Measurements from ENCODE around the gene SS18L1.

SS18L1 gene

GRCh38 chr20:62143081-62143956, at the start of gene SS18L1, which contains the start of gene PSMA7:
Gene SS18L1 (plus strand): TSS chr20:62143769. CDS start chr20:62143821, 52 bp downstream.
Gene PSMA7 (minus strand): TSS chr20:62143394. CDS start chr20:62143303, 91 bp downstream.
- H3K9me3 ChIP-seq (ENCODE audit: control insufficient read depth, insufficient read depth, low read length) = no peaks in the 10 kb centered on the region
- H3K27me3 ChIP-seq (ENCODE audit: control insufficient read depth, insufficient read depth, low read length) = no peaks in the 10 kb centered on the region
- peak within 1 kb of the TSS; percentile 84 for H3K4me3 ChIP-seq (ENCODE audit: low read depth, low read length)
- peak within 1 kb of the TSS; percentile 91 for H3K9ac ChIP-seq (ENCODE audit: low read depth, low read length)
- H3K27ac ChIP-seq (ENCODE audit: low read depth, low read length) = peak within 1 kb of the TSS; percentile 83
- peaks cover 45% of the 10 kb centered on the region for H3K36me3 ChIP-seq (ENCODE audit: control insufficient read depth, insufficient read depth, low read length)
- peaks cover 13% of the 10 kb centered on the region for H3K4me1 ChIP-seq (ENCODE audit: control insufficient read depth, insufficient read depth, low read length)

- Histone ChIP-seq H3K4me3 (ENCODE audit: low read depth, low read length) (no peak overlapping the region), H3K9ac (ENCODE audit: low read depth, low read length) (no peak overlapping the region), H3K27me3 (ENCODE audit: control insufficient read depth, insufficient read depth, low read length) (no peaks in the 10 kb centered on the region), H3K27ac (ENCODE audit: low read depth, low read length) (no peak overlapping the region), H3K36me3 (ENCODE audit: control insufficient read depth, insufficient read depth, low read length) (no peaks in the 10 kb centered on the region), H3K9me3 (ENCODE audit: control insufficient read depth, insufficient read depth, low read length) (no peaks in the 10 kb centered on the region), H3K4me1 (ENCODE audit: control insufficient read depth, insufficient read depth, low read length) (no peaks in the 10 kb centered on the region)
Measured at GRCh38 chr20:62096421-62097380, 46.9 kb upstream of the SS18L1 start.

GRCh38 chr20:62097881-62098407, 45.6 kb upstream of the SS18L1 start:
- no peaks in the 10 kb centered on the region for H3K4me1 ChIP-seq (ENCODE audit: control insufficient read depth, insufficient read depth, low read length)
- H3K27ac ChIP-seq (ENCODE audit: low read depth, low read length) = no peak overlapping the region
- no peaks in the 10 kb centered on the region for H3K9me3 ChIP-seq (ENCODE audit: control insufficient read depth, insufficient read depth, low read length)
- H3K36me3 ChIP-seq (ENCODE audit: control insufficient read depth, insufficient read depth, low read length) = no peaks in the 10 kb centered on the region
- no peak overlapping the region for H3K9ac ChIP-seq (ENCODE audit: low read depth, low read length)
- H3K27me3 ChIP-seq (ENCODE audit: control insufficient read depth, insufficient read depth, low read length) = no peaks in the 10 kb centered on the region
- no peak overlapping the region for H3K4me3 ChIP-seq (ENCODE audit: low read depth, low read length)

GRCh38 chr20:62101078-62101477, 42.5 kb upstream of the SS18L1 start:
- H3K36me3 ChIP-seq (ENCODE audit: control insufficient read depth, insufficient read depth, low read length) = no peaks in the 10 kb centered on the region
- no peak overlapping the region for H3K4me3 ChIP-seq (ENCODE audit: low read depth, low read length)
- H3K9ac ChIP-seq (ENCODE audit: low read depth, low read length) = no peak overlapping the region
- H3K4me1 ChIP-seq (ENCODE audit: control insufficient read depth, insufficient read depth, low read length) = no peaks in the 10 kb centered on the region
- no peaks in the 10 kb centered on the region for H3K9me3 ChIP-seq (ENCODE audit: control insufficient read depth, insufficient read depth, low read length)
- no peaks in the 10 kb centered on the region for H3K27me3 ChIP-seq (ENCODE audit: control insufficient read depth, insufficient read depth, low read length)
- H3K27ac ChIP-seq (ENCODE audit: low read depth, low read length) = no peak overlapping the region

- no peak overlapping the region for H3K9ac ChIP-seq (ENCODE audit: low read depth, low read length)
- H3K27me3 ChIP-seq (ENCODE audit: control insufficient read depth, insufficient read depth, low read length) = no peaks in the 10 kb centered on the region
- no peak overlapping the region for H3K27ac ChIP-seq (ENCODE audit: low read depth, low read length)
- no peaks in the 10 kb centered on the region for H3K36me3 ChIP-seq (ENCODE audit: control insufficient read depth, insufficient read depth, low read length)
- H3K4me1 ChIP-seq (ENCODE audit: control insufficient read depth, insufficient read depth, low read length) = no peaks in the 10 kb centered on the region
- H3K9me3 ChIP-seq (ENCODE audit: control insufficient read depth, insufficient read depth, low read length) = peaks cover 2% of the 10 kb centered on the region; the same call in 1 of the 2 replicates
- H3K4me3 ChIP-seq (ENCODE audit: low read depth, low read length) = no peak overlapping the region
Measured at GRCh38 chr20:62103508-62104233, 39.9 kb upstream of the SS18L1 start.

- Histone ChIP-seq H3K36me3 (ENCODE audit: control insufficient read depth, insufficient read depth, low read length) (no peaks in the 10 kb centered on the region), H3K4me3 (ENCODE audit: low read depth, low read length) (no peak overlapping the region), H3K4me1 (ENCODE audit: control insufficient read depth, insufficient read depth, low read length) (no peaks in the 10 kb centered on the region), H3K9me3 (ENCODE audit: control insufficient read depth, insufficient read depth, low read length) (peaks cover 6% of the 10 kb centered on the region), H3K9ac (ENCODE audit: low read depth, low read length) (no peak overlapping the region), H3K27ac (ENCODE audit: low read depth, low read length) (no peak overlapping the region), H3K27me3 (ENCODE audit: control insufficient read depth, insufficient read depth, low read length) (no peaks in the 10 kb centered on the region)
Measured at GRCh38 chr20:62104234-62104789, 39.3 kb upstream of the SS18L1 start.

- Histone ChIP-seq H3K36me3 (ENCODE audit: control insufficient read depth, insufficient read depth, low read length) (no peaks in the 10 kb centered on the region), H3K4me3 (ENCODE audit: low read depth, low read length) (no peak overlapping the region), H3K27ac (ENCODE audit: low read depth, low read length) (no peak overlapping the region), H3K4me1 (ENCODE audit: control insufficient read depth, insufficient read depth, low read length) (no peaks in the 10 kb centered on the region), H3K9me3 (ENCODE audit: control insufficient read depth, insufficient read depth, low read length) (peaks cover 9% of the 10 kb centered on the region), H3K27me3 (ENCODE audit: control insufficient read depth, insufficient read depth, low read length) (no peaks in the 10 kb centered on the region), H3K9ac (ENCODE audit: low read depth, low read length) (no peak overlapping the region)
Measured at GRCh38 chr20:62104791-62105345, 38.7 kb upstream of the SS18L1 start.

- Histone ChIP-seq H3K9ac (ENCODE audit: low read depth, low read length) (no peak overlapping the region), H3K4me1 (ENCODE audit: control insufficient read depth, insufficient read depth, low read length) (no peaks in the 10 kb centered on the region), H3K4me3 (ENCODE audit: low read depth, low read length) (no peak overlapping the region), H3K27me3 (ENCODE audit: control insufficient read depth, insufficient read depth, low read length) (no peaks in the 10 kb centered on the region), H3K9me3 (ENCODE audit: control insufficient read depth, insufficient read depth, low read length) (peaks cover 9% of the 10 kb centered on the region), H3K36me3 (ENCODE audit: control insufficient read depth, insufficient read depth, low read length) (no peaks in the 10 kb centered on the region), H3K27ac (ENCODE audit: low read depth, low read length) (no peak overlapping the region)
Measured at GRCh38 chr20:62105592-62105991, 38.0 kb upstream of the SS18L1 start.

- H3K27ac ChIP-seq (ENCODE audit: low read depth, low read length) = no peak overlapping the region
- H3K4me1 ChIP-seq (ENCODE audit: control insufficient read depth, insufficient read depth, low read length) = 0 out of 2 replicates have a peak, but pooled peaks cover 5% of the 10 kb centered on the region
- no peak overlapping the region for H3K4me3 ChIP-seq (ENCODE audit: low read depth, low read length)
- peaks cover 14% of the 10 kb centered on the region for H3K9me3 ChIP-seq (ENCODE audit: control insufficient read depth, insufficient read depth, low read length)
- H3K36me3 ChIP-seq (ENCODE audit: control insufficient read depth, insufficient read depth, low read length) = no peaks in the 10 kb centered on the region
- H3K27me3 ChIP-seq (ENCODE audit: control insufficient read depth, insufficient read depth, low read length) = no peaks in the 10 kb centered on the region
- H3K9ac ChIP-seq (ENCODE audit: low read depth, low read length) = no peak overlapping the region
Measured at GRCh38 chr20:62111148-62111547, 32.4 kb upstream of the SS18L1 start.

- Histone ChIP-seq H3K9ac (ENCODE audit: low read depth, low read length) (no peak overlapping the region), H3K36me3 (ENCODE audit: control insufficient read depth, insufficient read depth, low read length) (no peaks in the 10 kb centered on the region), H3K4me1 (ENCODE audit: control insufficient read depth, insufficient read depth, low read length) (0 out of 2 replicates have a peak, but pooled peaks cover 5% of the 10 kb centered on the region), H3K4me3 (ENCODE audit: low read depth, low read length) (no peak overlapping the region), H3K27ac (ENCODE audit: low read depth, low read length) (no peak overlapping the region), H3K27me3 (ENCODE audit: control insufficient read depth, insufficient read depth, low read length) (no peaks in the 10 kb centered on the region), H3K9me3 (ENCODE audit: control insufficient read depth, insufficient read depth, low read length) (peaks cover 14% of the 10 kb centered on the region; the same call in 1 of the 2 replicates)
Measured at GRCh38 chr20:62112368-62112767, 31.2 kb upstream of the SS18L1 start.

All from HUES48 (cell line).